ENCODE data around the gene TMEM238.

TMEM238 gene

GRCh38 chr19:55387736-55388497, 3.8 kb upstream of the TMEM238 start:
- TF ChIP-seq, protein P1, sequence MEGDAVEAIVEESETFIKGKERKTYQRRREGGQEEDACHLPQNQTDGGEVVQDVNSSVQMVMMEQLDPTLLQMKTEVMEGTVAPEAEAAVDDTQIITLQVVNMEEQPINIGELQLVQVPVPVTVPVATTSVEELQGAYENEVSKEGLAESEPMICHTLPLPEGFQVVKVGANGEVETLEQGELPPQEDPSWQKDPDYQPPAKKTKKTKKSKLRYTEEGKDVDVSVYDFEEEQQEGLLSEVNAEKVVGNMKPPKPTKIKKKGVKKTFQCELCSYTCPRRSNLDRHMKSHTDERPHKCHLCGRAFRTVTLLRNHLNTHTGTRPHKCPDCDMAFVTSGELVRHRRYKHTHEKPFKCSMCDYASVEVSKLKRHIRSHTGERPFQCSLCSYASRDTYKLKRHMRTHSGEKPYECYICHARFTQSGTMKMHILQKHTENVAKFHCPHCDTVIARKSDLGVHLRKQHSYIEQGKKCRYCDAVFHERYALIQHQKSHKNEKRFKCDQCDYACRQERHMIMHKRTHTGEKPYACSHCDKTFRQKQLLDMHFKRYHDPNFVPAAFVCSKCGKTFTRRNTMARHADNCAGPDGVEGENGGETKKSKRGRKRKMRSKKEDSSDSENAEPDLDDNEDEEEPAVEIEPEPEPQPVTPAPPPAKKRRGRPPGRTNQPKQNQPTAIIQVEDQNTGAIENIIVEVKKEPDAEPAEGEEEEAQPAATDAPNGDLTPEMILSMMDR (conservative IDR thresholded peaks at IDR 0.05): no peak
- peak overlapping the region; percentile 96; the same call in 1 of the 2 replicates for H3K27ac ChIP-seq

- TF ChIP-seq, protein P1 (conservative IDR thresholded peaks at IDR 0.05): no peak
- H3K27ac ChIP-seq: peak overlapping the region; percentile 96
Observed at GRCh38 chr19:55386493-55386971, 2.4 kb upstream of the TMEM238 start.

DNA sequence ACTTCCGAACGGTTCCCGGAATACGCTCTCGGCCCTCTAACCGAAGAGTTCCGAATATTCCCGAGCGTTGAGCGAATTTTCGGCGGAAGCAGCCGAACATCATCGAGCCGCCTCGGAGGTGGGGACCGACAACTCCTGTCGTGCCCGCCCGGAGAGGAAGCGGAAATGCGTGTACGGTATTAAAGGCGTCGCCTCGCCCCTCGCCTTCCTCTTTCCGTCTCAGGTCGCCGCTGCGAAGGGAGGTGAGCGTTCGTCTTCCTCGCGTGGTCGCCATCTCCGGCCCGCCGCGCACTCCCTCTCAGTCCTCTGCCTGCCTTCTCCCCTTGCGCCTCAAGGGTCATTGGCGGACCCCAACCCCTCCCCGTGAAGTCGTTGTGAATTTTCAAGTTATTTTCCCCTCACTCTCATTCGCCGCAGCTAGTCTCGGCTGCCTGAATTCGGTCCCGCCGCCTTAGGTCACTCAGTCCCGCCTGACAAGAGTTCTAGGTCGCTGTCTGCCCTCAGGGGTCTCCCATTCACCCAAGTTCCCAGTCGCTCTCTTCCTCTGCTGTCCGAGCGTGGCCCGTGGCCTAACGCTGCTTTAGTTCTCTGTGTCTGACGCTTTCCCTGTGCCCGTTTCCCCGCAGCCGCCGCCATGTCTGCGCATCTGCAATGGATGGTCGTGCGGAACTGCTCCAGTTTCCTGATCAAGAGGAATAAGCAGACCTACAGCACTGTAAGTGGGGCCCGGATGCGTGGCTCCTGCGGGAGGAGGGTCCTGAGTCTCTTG, 1.8 kb upstream of the TMEM238 start, which contains the start of gene RPL28:
TSS of gene RPL28 (plus strand) at position 209 of the 769 bp plus-strand sequence. CDS start at position 635, 426 bp downstream.
- peak within 1 kb of the TSS; percentile 96 for H3K27ac ChIP-seq
- TF ChIP-seq, protein P1 (conservative IDR thresholded peaks at IDR 0.05): no peak

DNA sequence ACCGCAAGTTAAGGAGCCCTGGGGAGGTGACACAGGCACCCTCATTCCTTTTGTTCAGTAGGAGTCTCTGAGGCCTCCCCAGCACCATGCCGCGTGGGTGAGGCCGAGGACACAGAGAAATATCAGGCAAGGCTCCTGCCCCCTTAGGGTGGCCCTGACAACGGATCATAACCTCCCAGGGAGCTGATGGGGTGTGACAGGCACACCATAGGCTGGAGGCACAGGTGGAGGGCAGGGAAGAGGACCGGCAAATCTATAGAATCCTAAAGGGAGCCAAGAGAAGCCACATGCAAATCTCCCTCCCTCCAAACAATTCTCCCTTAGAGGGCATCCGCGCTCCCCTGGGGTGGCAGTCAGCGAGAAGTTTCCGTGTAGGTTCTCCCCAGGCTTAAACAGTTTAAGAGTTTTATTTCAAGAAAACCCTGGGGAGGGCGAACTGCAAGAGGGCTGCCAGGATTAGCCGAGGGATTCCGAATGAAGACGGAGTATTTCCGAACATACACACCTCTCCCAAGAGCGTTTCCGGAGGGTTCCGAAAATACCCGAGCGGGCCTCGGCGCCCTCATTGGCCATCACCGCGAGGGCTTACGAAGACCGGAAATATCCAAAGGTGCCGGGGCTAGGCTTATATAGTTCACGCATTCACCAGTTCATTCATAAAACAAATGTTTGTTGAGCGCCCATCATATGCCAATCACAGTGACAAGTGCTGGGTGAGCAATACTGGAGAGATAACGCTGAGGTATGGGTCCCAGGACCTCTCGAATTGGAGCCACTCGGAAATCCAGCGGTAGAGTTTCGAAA, 1.0 kb upstream of the TMEM238 start:
- TF ChIP-seq, protein P1 (conservative IDR thresholded peaks at IDR 0.05): no peak
- peak overlapping the region; percentile 96 for H3K27ac ChIP-seq

GRCh38 chr19:55383279-55384130, 587 bp downstream of the TMEM238 start:
- H3K27ac ChIP-seq: peak overlapping the region; percentile 96

DNA sequence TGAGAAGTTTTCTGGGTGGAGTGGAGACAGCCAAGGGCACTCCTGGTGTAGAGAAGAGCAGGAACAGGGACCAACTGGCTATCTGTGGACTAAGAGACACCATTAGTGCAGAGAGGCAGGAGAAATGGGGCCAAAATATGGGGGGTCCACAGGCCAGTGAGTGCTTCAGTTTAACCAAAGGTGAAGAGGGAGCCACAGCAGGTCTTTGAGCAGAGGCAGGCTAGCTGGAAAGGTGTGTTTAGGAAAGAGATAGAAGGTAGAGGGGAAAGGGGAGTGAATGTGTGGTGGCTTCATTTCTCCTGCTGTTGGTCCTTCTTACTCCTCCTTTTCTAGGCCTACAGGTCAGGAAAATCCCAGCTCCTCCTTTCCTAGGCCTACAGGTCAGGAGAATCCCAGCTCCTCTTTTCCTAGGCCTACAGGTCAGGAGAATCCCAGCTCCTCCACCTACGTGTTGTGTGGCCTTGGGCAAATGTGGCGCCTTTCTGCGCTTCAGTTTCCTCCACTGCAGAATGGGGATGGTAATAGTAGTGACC, 1.5 kb downstream of the TMEM238 start:
- H3K27ac ChIP-seq: peak overlapping the region; percentile 96
- TF ChIP-seq, protein P1 (conservative IDR thresholded peaks at IDR 0.05): no peak

More at GRCh38 chr19:55383279-55384130, 587 bp downstream of the TMEM238 start:
- TF ChIP-seq, protein P1 (conservative IDR thresholded peaks at IDR 0.05): peak; percentile 49
